GM12878 (cell line): Measurements from ENCODE around the gene TPR. TPM values are rescaled to one million over a fixed set of nuclear protein-coding genes. Genes with fewer than 3 reads are reported as not detected.

Experiments
- ATF7 ChIP-seq: fragments of 450-650 bp; IDR thresholded peaks from 2 replicates; pipeline ENCODE4 v1.6.1; 2016; ENCODE audit warnings: low read depth, mild to moderate bottlenecking
- BACH1 ChIP-seq: fragments of 450-650 bp; IDR thresholded peaks from 2 replicates; pipeline ENCODE4 v1.6.1; 2017; ENCODE audit warnings: mild to moderate bottlenecking, borderline replicate concordance
- CBFB ChIP-seq: IDR thresholded peaks from 2 replicates; pipeline ENCODE4 v1.6.1; 2016; ENCODE audit warnings: antibody characterized with exemption, low read depth
- CEBPB ChIP-seq, 2 experiments: fragments of 150-350 bp in 1 of 2; IDR thresholded peaks; 2 replicates each; pipeline ENCODE4 v1.6.1; 2012 to 2014; ENCODE audit warnings: low read depth in 2 of 2, low read length in 2 of 2, borderline replicate concordance in 1 of 2, inconsistent platforms in 1 of 2
- CUX1 ChIP-seq: IDR thresholded peaks from 2 replicates; pipeline ENCODE4 v1.6.1; 2012; ENCODE audit warnings: improper control_type of control experiment, low read depth, low read length; ENCODE audit not compliant: insufficient replicate concordance
- ETV6 ChIP-seq, 2 experiments: fragments of 450-650 bp in 1 of 2; IDR thresholded peaks in 1 of 2; conservative IDR thresholded peaks in 1 of 2; 2 replicates each; pipeline ENCODE4 v1.6.1; 2014; ENCODE audit warnings: antibody characterized with exemption in 1 of 2, borderline replicate concordance in 1 of 2, low read depth in 1 of 2, mild to moderate bottlenecking in 1 of 2, moderate library complexity in 1 of 2
- EZH2 ChIP-seq: IDR thresholded peaks from 2 replicates; pipeline ENCODE4 v1.6.1; 2012; ENCODE audit warnings: low read depth, mild to moderate bottlenecking, control low read depth, inconsistent platforms, low read length, borderline replicate concordance; ENCODE audit not compliant: control insufficient read depth
- FOS ChIP-seq: IDR thresholded peaks from 3 replicates; pipeline ENCODE4 v1.6.1; 2011; ENCODE audit warnings: borderline replicate concordance; ENCODE audit not compliant: insufficient read length; ENCODE audit errors: extremely low read depth
- HCFC1 ChIP-seq: fragments of 150-350 bp; IDR thresholded peaks from 2 replicates; pipeline ENCODE4 v1.6.1; 2014; ENCODE audit warnings: low read length
- KDM1A ChIP-seq: fragments of 200-600 bp; sonication (generic); IDR thresholded peaks from 2 replicates; pipeline ENCODE4 v1.6.1; 2016; ENCODE audit warnings: borderline replicate concordance
- MEF2A ChIP-seq: IDR thresholded peaks from 2 replicates; pipeline ENCODE4 v1.6.1; 2011; ENCODE audit warnings: low read depth, mild to moderate bottlenecking, low read length, moderate library complexity; ENCODE audit not compliant: insufficient read depth
- MTA2 ChIP-seq: fragments of 450-650 bp; IDR thresholded peaks from 2 replicates; pipeline ENCODE4 v1.6.1; 2016; ENCODE audit warnings: low read depth, mild to moderate bottlenecking, moderate library complexity
- MXI1 ChIP-seq: fragments of 150-350 bp; IDR thresholded peaks from 2 replicates; pipeline ENCODE4 v1.6.1; 2011; ENCODE audit warnings: low read depth, mild to moderate bottlenecking, inconsistent platforms, low read length, improper control_type of control experiment
- MYB ChIP-seq: fragments of 150-350 bp; IDR thresholded peaks from 2 replicates; pipeline ENCODE4 v1.6.1; 2014; ENCODE audit warnings: mild to moderate bottlenecking, low read depth, low read length, borderline replicate concordance
- NR2C1 ChIP-seq: fragments of 450-650 bp; IDR thresholded peaks from 2 replicates; pipeline ENCODE4 v1.6.1; 2017; ENCODE audit warnings: antibody characterized with exemption, mild to moderate bottlenecking, moderate library complexity
- PAX5 ChIP-seq: IDR thresholded peaks from 2 replicates; pipeline ENCODE4 v1.6.1; 2011; ENCODE audit warnings: low read depth, low read length, borderline replicate concordance
- POLR2AphosphoS5 ChIP-seq: IDR thresholded peaks from 2 replicates; pipeline ENCODE4 v1.6.1; 2011; ENCODE audit warnings: mild to moderate bottlenecking, low read length, inconsistent platforms
- RCOR1 ChIP-seq: conservative IDR thresholded peaks from 2 replicates; pipeline ENCODE4 v1.6.1; 2012; ENCODE audit warnings: low read depth, low read length, improper control_type of control experiment
- SMC3 ChIP-seq: IDR thresholded peaks from 2 replicates; pipeline ENCODE4 v1.6.1; 2011; ENCODE audit warnings: low read length, improper control_type of control experiment, borderline replicate concordance
- SREBF1 ChIP-seq: IDR thresholded peaks from 2 replicates; pipeline ENCODE4 v1.6.1; 2012; ENCODE audit warnings: mild to moderate bottlenecking, low read length
- STAT1 ChIP-seq: fragments of 450-650 bp; conservative IDR thresholded peaks from 2 replicates; pipeline ENCODE4 v1.6.1; 2014; ENCODE audit warnings: antibody characterized with exemption, mild to moderate bottlenecking
- SUPT20H ChIP-seq: IDR thresholded peaks from 2 replicates; pipeline ENCODE4 v1.6.1; 2011; ENCODE audit warnings: low read depth, mild to moderate bottlenecking, low read length, moderate library complexity, borderline replicate concordance; ENCODE audit not compliant: control insufficient read depth
- TCF12 ChIP-seq: IDR thresholded peaks from 2 replicates; pipeline ENCODE4 v1.6.1; 2011; ENCODE audit warnings: low read depth, mild to moderate bottlenecking, low read length
- polyA plus RNA-seq, 11 experiments: library from polyadenylated mRNA; depleted of rRNA in 4 of 11; unstranded in 6 of 11; stranded (reverse) in 5 of 11; fragments of >200 nt; fragmentation: Nextera tagmentation in 4 of 11; fragmentation: Illumina TruSeq in 1 of 11; extraction: Ambion mirVana in 4 of 11; extraction: Trizol in 1 of 11; gene quantifications; 1 replicate in 1 of 11; 2 replicates in 10 of 11; pipeline versions ENCODE4 v1.2.1 to v1.2.3, GENCODE V29; 2011 to 2016; ENCODE audit warnings: inconsistent platforms in 2 of 11, missing spikeins in 2 of 11, low read depth in 1 of 11
- total RNA-seq, 4 experiments: library from RNA; depleted of rRNA in 3 of 4; stranded (reverse); fragments of >200 nt in 3 of 4; fragmentation: Illumina TruSeq in 1 of 4; extraction: Trizol in 1 of 4; gene quantifications; 2 replicates each; pipeline versions ENCODE4 v1.2.1 to v1.2.3, GENCODE V29; 2013 to 2021
- TF ChIP-seq, protein P1 (sequence below): fragments of 450-650 bp; IDR thresholded peaks from 2 replicates; pipeline ENCODE4 v1.6.1; 2016; ENCODE audit warnings: mild to moderate bottlenecking

The TPR gene
- total and polyA plus RNA-seq, 10 of the 15 experiments (the other 5 are each of a cell fraction or from before 2014, with no cell fraction given), result 30.9 to 122 (median 92.2) TPM

- TF ChIP-seq, protein P1, sequence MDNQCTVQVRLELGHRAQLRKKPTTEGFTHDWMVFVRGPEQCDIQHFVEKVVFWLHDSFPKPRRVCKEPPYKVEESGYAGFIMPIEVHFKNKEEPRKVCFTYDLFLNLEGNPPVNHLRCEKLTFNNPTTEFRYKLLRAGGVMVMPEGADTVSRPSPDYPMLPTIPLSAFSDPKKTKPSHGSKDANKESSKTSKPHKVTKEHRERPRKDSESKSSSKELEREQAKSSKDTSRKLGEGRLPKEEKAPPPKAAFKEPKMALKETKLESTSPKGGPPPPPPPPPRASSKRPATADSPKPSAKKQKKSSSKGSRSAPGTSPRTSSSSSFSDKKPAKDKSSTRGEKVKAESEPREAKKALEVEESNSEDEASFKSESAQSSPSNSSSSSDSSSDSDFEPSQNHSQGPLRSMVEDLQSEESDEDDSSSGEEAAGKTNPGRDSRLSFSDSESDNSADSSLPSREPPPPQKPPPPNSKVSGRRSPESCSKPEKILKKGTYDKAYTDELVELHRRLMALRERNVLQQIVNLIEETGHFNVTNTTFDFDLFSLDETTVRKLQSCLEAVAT, result peak; percentile 96
- TF ChIP-seq MYB (no peak), MTA2 (peak; percentile 44; the same call in 1 of the 2 replicates), CUX1 (no peak), CEBPB (IDR thresholded peaks at IDR 0.05; ENCODE audit: borderline replicate concordance in 1 of 2, low read depth in 2 of 2, low read length in 2 of 2) (no peak), EZH2 (no peak), ETV6 (conservative IDR thresholded peaks at IDR 0.05 in 1 of 2, IDR thresholded peaks at IDR 0.05 in 1 of 2; ENCODE audit: borderline replicate concordance in 1 of 2, low read depth in 1 of 2) (0 out of 4 replicates have a peak, but pooled peaks of 1 of the 2 experiments have one; percentile 32), SUPT20H (no peak), HCFC1 (peak; percentile 84), MXI1 (peak; percentile 20; the same call in 1 of the 2 replicates), SMC3 (peak; percentile 48; the same call in 1 of the 2 replicates), BACH1 (0 out of 2 replicates have a peak, but pooled peaks have one; percentile 15), FOS (no peak), SREBF1 (no peak; the same call in 1 of the 2 replicates), STAT1 (peak; percentile 91; the same call in 1 of the 2 replicates), MEF2A (0 out of 2 replicates have a peak, but pooled peaks have one; percentile 36), PAX5 (no peak), KDM1A (no peak), RCOR1 (0 out of 2 replicates have a peak, but pooled peaks have one; percentile 2), TCF12 (peak; percentile 18; the same call in 1 of the 2 replicates), NR2C1 (peak; percentile 63), CBFB (peak; percentile 96), POLR2AphosphoS5 (peak; percentile 45; the same call in 1 of the 2 replicates), ATF7 (peak; percentile 90)
Observed at GRCh38 chr1:186375152-186375928, at the start of gene TPR, which contains the start of gene ODR4 (continued).
